K562 (cell line): Measurements from ENCODE around the gene IL33. TPM values are rescaled to one million over a fixed set of nuclear protein-coding genes. Genes with fewer than 3 reads are reported as not detected.

Source experiments
- ATAC-seq: fragments of 200-7000 bp; cut with Tn5 transposase; 3 replicates; pipeline ENCODE4 v1.9.1; 2020; ENCODE audit warnings: moderate library complexity
- BruUV-seq: library from RNA; stranded (reverse); fragments of 400-500 nt; replicated peaks from 2 replicates; lab custom pipeline; 2021; lab: Mats Ljungman, UMichigan
- CTCF ChIA-PET: fragments of 300-600 bp; formaldehyde crosslinking; extraction: SDS; loops from one replicate; lab custom pipeline; 2021; ENCODE audit warnings: low intra/inter-chr PET ratio; lab: Yijun Ruan, JAX
- POLR2A ChIA-PET: fragments of 300-600, 350-650 bp; sonication (Branson Sonifier 250); formaldehyde crosslinking; extraction: SDS; loops from one replicate; lab custom pipeline; 2021; ENCODE audit warnings: antibody characterized with exemption, inconsistent platforms; lab: Yijun Ruan, JAX
- DNase-seq, 4 experiments: peaks; one replicate each; pipeline versions ENCODE4 v3.0.0 to v3.0.0-alpha.2; 2011 to 2018; ENCODE audit warnings: low spot score in 3 of 4, mixed read lengths in 3 of 4; ENCODE audit errors: extremely low read depth in 1 of 4
- FAIRE-seq: peaks from 2 replicates; lab custom pipeline; 2011; peaks lifted over from hg19 to GRCh38; lab: Jason Lieb, UNC
- H2AFZ ChIP-seq: 2 replicates; pipeline ENCODE4 v1.6.0; 2011; ENCODE audit warnings: low read depth, low read length, control low read depth, inconsistent platforms
- H3K27ac ChIP-seq: fragments of 200-600 bp; 3 replicates; pipeline ENCODE4 v1.8.0; 2011; ENCODE audit warnings: low read depth, mild to moderate bottlenecking, control low read depth, inconsistent platforms, low read length, moderate library complexity, mixed read lengths; ENCODE audit errors: extremely low read depth
- H3K27me3 ChIP-seq, 2 experiments: fragments of 300-600 bp in 1 of 2; 2 replicates in 1 of 2; 3 replicates in 1 of 2; pipeline versions ENCODE4 v1.6.0 to v1.8.0; 2011; ENCODE audit warnings: inconsistent platforms in 2 of 2, low read length in 2 of 2, mild to moderate bottlenecking in 1 of 2, mixed read lengths in 1 of 2, moderate library complexity in 1 of 2; ENCODE audit not compliant: control insufficient read depth in 2 of 2, insufficient read depth in 2 of 2
- H3K36me3 ChIP-seq: fragments of 300-600 bp; 3 replicates; pipeline ENCODE4 v1.8.0; 2011; ENCODE audit warnings: mild to moderate bottlenecking, low read length, inconsistent platforms; ENCODE audit not compliant: control insufficient read depth, insufficient read depth
- H3K4me1 ChIP-seq, 2 experiments: fragments of 200-600 bp in 1 of 2; replicated peaks in 1 of 2; 2 replicates in 1 of 2; 3 replicates in 1 of 2; pipeline versions ENCODE4 v1.5.1 to v1.8.0; 2011; ENCODE audit warnings: inconsistent platforms in 2 of 2, low read length in 2 of 2, mild to moderate bottlenecking in 1 of 2, mixed read lengths in 1 of 2, moderate library complexity in 1 of 2; ENCODE audit not compliant: control insufficient read depth in 2 of 2, insufficient read depth in 2 of 2
- H3K4me2 ChIP-seq: 2 replicates; pipeline ENCODE4 v1.6.1; 2011; ENCODE audit warnings: low read length, control low read depth, inconsistent platforms, mixed read lengths; ENCODE audit not compliant: insufficient read depth
- H3K4me3 ChIP-seq: fragments of 200-600 bp; sonication (generic), shearing (Covaris generic); 2 replicates; pipeline ENCODE4 v1.5.1; 2016; ENCODE audit warnings: control low read depth, inconsistent platforms
- H3K79me2 ChIP-seq: fragments of 200-600 bp; 3 replicates; pipeline ENCODE4 v1.8.0; 2011; ENCODE audit warnings: low read length, inconsistent platforms; ENCODE audit not compliant: control insufficient read depth, insufficient read depth
- H3K9ac ChIP-seq, 2 experiments: 2 replicates each; pipeline versions ENCODE4 v1.6.0 to v1.6.1; 2011; ENCODE audit warnings: low read depth in 2 of 2, low read length in 2 of 2, control low read depth in 1 of 2, inconsistent platforms in 1 of 2, mild to moderate bottlenecking in 1 of 2, mixed read lengths in 1 of 2; ENCODE audit not compliant: insufficient read depth in 1 of 2
- H3K9me1 ChIP-seq: one replicate; pipeline ENCODE4 v1.6.0; 2011; ENCODE audit warnings: inconsistent platforms, mild to moderate bottlenecking, low read length, moderate library complexity; ENCODE audit not compliant: control insufficient read depth, insufficient read depth
- H3K9me3 ChIP-seq: replicated peaks from 2 replicates; pipeline ENCODE4 v1.5.1; 2011; ENCODE audit warnings: low read depth, low read length, inconsistent platforms; ENCODE audit not compliant: control insufficient read depth, insufficient read depth
- H4K20me1 ChIP-seq: replicated peaks from 2 replicates; pipeline ENCODE4 v1.6.1; 2011; ENCODE audit warnings: low read length, inconsistent platforms, mixed read lengths; ENCODE audit not compliant: control insufficient read depth, insufficient read depth
- HMG20B ChIP-seq: fragments of 250-450 bp; sonication (Bioruptor Pico); IDR thresholded peaks from 2 replicates; pipeline ENCODE4 v1.5.0; 2021; ENCODE audit warnings: mild to moderate bottlenecking
- KAT7 ChIP-seq: sonication (generic); formaldehyde crosslinking; IDR thresholded peaks from 2 replicates; pipeline ENCODE4 v1.8.0; 2022; ENCODE audit warnings: missing genetic modification reagents, mild to moderate bottlenecking, borderline replicate concordance
- NELFE ChIP-seq: IDR thresholded peaks from 2 replicates; pipeline ENCODE4 v1.6.1; 2011; ENCODE audit warnings: mild to moderate bottlenecking; ENCODE audit not compliant: insufficient read depth, insufficient read length
- NR2C2 ChIP-seq, 2 experiments: fragments of 200-800 bp in 1 of 2; sonication (Bioruptor generic) in 1 of 2; sonication (generic) in 1 of 2; formaldehyde crosslinking in 1 of 2; IDR thresholded peaks; 2 replicates each; pipeline versions ENCODE4 v1.6.1 to v1.8.0; 2016 to 2022; ENCODE audit warnings: mild to moderate bottlenecking in 1 of 2, missing compliant biosample characterization in 1 of 2, missing genetic modification characterization in 1 of 2, missing genetic modification reagents in 1 of 2
- SIX5 ChIP-seq, 2 experiments: IDR thresholded peaks; 2 replicates each; pipeline ENCODE4 v1.6.1; 2011; ENCODE audit warnings: low read length in 2 of 2, borderline replicate concordance in 1 of 2, low read depth in 1 of 2, mild to moderate bottlenecking in 1 of 2, moderate library complexity in 1 of 2; ENCODE audit not compliant: insufficient read depth in 1 of 2
- SLC30A9 ChIP-seq: fragments of 250-450 bp; sonication (Bioruptor Pico); IDR thresholded peaks from 2 replicates; pipeline ENCODE4 v1.8.0; 2022; ENCODE audit warnings: mild to moderate bottlenecking, moderate library complexity
- SREBF2 ChIP-seq: sonication (generic); formaldehyde crosslinking; IDR thresholded peaks from 2 replicates; pipeline ENCODE4 v1.4.0; 2020; ENCODE audit warnings: mild to moderate bottlenecking, missing genetic modification reagents
- STAG1 ChIP-seq: sonication (generic); formaldehyde crosslinking; IDR thresholded peaks from 2 replicates; pipeline ENCODE4 v1.5.0; 2020; ENCODE audit warnings: missing genetic modification reagents, borderline replicate concordance
- SUPT5H ChIP-seq: fragments of 450-650 bp; IDR thresholded peaks from 2 replicates; pipeline ENCODE4 v1.6.1; 2016
- TCF7 ChIP-seq: sonication (generic); IDR thresholded peaks from 2 replicates; pipeline ENCODE4 v1.6.1; 2016; ENCODE audit warnings: antibody characterized with exemption, borderline replicate concordance
- TFAM ChIP-seq: fragments of 250-450 bp; sonication (Bioruptor Pico); conservative IDR thresholded peaks from 2 replicates; pipeline ENCODE4 v1.5.0; 2021; ENCODE audit warnings: mild to moderate bottlenecking, moderate library complexity
- ZBTB17 ChIP-seq: fragments of 450-650 bp; formaldehyde crosslinking; IDR thresholded peaks from 2 replicates; pipeline ENCODE4 v1.4.0; 2020; ENCODE audit warnings: mild to moderate bottlenecking
- ZNF586 ChIP-seq: fragments of 450-650 bp; formaldehyde crosslinking; conservative IDR thresholded peaks from 2 replicates; pipeline ENCODE4 v1.4.0; 2020; ENCODE audit warnings: mild to moderate bottlenecking, moderate library complexity
- WGBS: fragments of 100-300 bp; shearing (Covaris generic); methylation state at CpG from one replicate; pipeline ENCODE4 v1.1.6; 2016; ENCODE audit warnings: low coverage, mixed read lengths; ENCODE audit not compliant: insufficient coverage; ENCODE audit errors: missing lambda C conversion rate; 5-methylcytosine and 5-hydroxymethylcytosine counted together
- in situ Hi-C: fragments of 300-500 bp; cut with MboI; formaldehyde crosslinking; loops from 4 replicates; pipeline ENCODE4 v1.15.0; 2018; ENCODE audit warnings: inconsistent platforms, mixed read lengths
- intact Hi-C: fragments of 100-400 bp; cut with micrococcal nuclease; formaldehyde crosslinking; loops from 2 replicates; pipeline ENCODE4 v1.14.2; 2022
- polyA plus RNA-seq, 8 experiments: library from polyadenylated mRNA; depleted of rRNA in 4 of 8; stranded (reverse) in 5 of 8; unstranded in 3 of 8; fragments of >200 nt; fragmentation: Nextera tagmentation in 2 of 8; fragmentation: Illumina TruSeq in 1 of 8; extraction: Ambion mirVana in 2 of 8; extraction: Trizol in 1 of 8; gene quantifications; 2 replicates each; pipeline versions ENCODE4 v1.2.1 to v1.2.3, GENCODE V29; 2011 to 2014; ENCODE audit warnings: inconsistent platforms in 1 of 8, missing spikeins in 1 of 8
- total RNA-seq, 7 experiments: library from RNA; depleted of rRNA in 6 of 7; stranded (reverse); fragments of >200 nt in 6 of 7; fragmentation: Illumina TruSeq in 2 of 7; extraction: Trizol in 2 of 7; gene quantifications; 2 replicates each; pipeline versions ENCODE4 v1.2.1 to v1.2.3, GENCODE V29; 2011 to 2021; ENCODE audit warnings: low replicate concordance in 1 of 7
- TF ChIP-seq, protein P1 (sequence below), 3 experiments: fragments of 200-800 bp in 1 of 3; sonication (Bioruptor generic) in 1 of 3; sonication (generic) in 1 of 3; formaldehyde crosslinking in 1 of 3; IDR thresholded peaks; 2 replicates each; pipeline versions ENCODE4 v1.6.1 to v1.8.0; 2016 to 2022; ENCODE audit warnings: mild to moderate bottlenecking in 2 of 3, missing compliant biosample characterization in 2 of 3, missing genetic modification characterization in 2 of 3, missing genetic modification reagents in 1 of 3
- TF ChIP-seq, protein P2 (sequence below): fragments of 250-450 bp; sonication (Bioruptor Pico); IDR thresholded peaks from 2 replicates; pipeline ENCODE4 v1.5.0; 2022; ENCODE audit warnings: mild to moderate bottlenecking
- TF ChIP-seq, protein P3 (sequence below): sonication (generic); IDR thresholded peaks from 2 replicates; pipeline ENCODE4 v1.6.1; 2016

The IL33 gene
- total and polyA plus RNA-seq, 9 of the 15 experiments (the other 6 are each of a cell fraction or from before 2014, with no cell fraction given): not detected

DNA sequence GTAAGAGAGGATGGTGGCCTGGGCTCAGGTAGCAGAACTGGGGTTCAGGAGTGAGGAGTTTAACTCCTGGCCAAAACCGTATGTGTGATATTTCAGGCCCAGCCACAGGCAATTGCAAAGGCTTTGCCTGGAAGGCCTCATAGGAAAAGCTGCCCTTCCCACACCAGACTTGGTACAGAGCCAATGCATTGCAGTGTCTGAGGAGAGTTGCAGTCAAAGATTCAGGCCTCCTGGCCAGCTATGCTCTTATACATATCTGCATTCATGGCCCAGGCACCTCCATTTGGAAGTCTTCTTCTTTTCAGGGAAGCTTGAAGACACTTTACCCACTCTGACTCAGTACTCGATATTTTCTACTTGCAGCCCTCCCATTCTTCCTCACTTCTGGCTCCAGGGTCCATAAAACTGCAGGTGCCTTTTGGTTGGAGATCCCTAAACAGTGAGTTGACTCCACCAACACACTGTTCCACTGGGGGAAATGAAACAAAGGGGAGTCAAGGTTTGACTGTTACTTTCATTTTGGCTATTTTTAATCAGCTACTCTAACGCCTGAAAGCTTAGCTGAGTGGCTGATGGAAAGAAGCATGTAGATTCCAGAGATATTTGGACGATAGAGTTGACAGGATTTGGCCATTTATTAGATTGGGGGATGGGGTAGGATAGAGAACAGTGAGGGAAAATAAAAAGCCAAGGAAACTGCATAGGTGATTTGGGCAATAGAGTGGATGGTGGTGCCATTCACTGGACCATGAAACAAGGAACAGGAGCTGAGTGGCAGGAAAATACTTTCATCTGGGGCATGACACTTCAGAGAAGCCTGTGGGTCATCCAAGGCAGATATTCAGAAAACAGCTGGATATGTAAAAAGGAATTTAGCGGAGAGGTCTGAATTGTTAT is 30.6 kb upstream of the IL33 start (continued):
- TF ChIP-seq SREBF2 (CRISPR knock-in tag) (no peak), TCF7 (no peak), STAG1 (CRISPR knock-in tag) (no peak)
- TF ChIP-seq, protein P1, sequence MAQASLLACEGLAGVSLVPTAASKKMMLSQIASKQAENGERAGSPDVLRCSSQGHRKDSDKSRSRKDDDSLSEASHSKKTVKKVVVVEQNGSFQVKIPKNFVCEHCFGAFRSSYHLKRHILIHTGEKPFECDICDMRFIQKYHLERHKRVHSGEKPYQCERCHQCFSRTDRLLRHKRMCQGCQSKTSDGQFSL (CRISPR knock-in tag; IDR thresholded peaks at IDR 0.05): no peak
- TF ChIP-seq, protein P1 (tag; IDR thresholded peaks at IDR 0.05): no peak

DNA sequence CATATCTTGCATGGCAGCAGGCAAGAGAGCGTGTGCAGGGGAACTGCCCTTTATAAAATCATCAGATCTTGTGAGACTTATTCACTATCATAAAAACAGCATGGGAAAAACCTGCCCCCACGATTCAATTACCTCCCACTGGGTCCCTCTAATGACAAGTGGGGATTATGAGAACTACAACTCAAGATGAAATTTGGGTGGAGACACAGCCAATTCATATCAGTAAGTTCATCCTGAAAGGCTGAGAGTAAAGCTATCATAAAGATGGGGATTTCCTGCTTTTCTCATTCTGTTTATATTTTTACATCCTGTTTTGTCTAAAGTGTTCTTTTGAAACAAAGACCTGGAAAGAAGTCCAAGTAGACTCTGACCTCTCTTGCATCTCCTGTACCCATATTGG is 28.9 kb upstream of the IL33 start:
- Histone ChIP-seq H3K4me2 (no peak overlapping the region), H3K4me1 (peaks cover 0 to 3% of the 10 kb centered on the region in 2 experiments; a peak in 1 of 5 replicates), H3K9me3 (no peaks in the 10 kb centered on the region), H3K79me2 (no peaks in the 10 kb centered on the region), H3K4me3 (no peak overlapping the region), H3K9ac (no peak overlapping the region), H3K27ac (no peak overlapping the region), H3K27me3 (no peaks in the 10 kb centered on the region), H4K20me1 (no peaks in the 10 kb centered on the region), H3K9me1 (no peaks in the 10 kb centered on the region), H3K36me3 (no peaks in the 10 kb centered on the region), H2AFZ (no peak overlapping the region)
- POLR2A ChIA-PET: no interaction called here
- DNase-seq (no peak), FAIRE-seq (no peak), ATAC-seq (no peak)
- 5% methylated on average over 2 of the region's 2 CpGs for WGBS
- CTCF ChIA-PET: no interaction called here
- BruUV-seq: no TSS peak
- intact Hi-C loops (no loop called here), in situ Hi-C loops (no loop called here)
- TF ChIP-seq KAT7 (CRISPR knock-in tag) (no peak), ZNF586 (no peak), NELFE (no peak), SIX5 (IDR thresholded peaks at IDR 0.05; ENCODE audit: borderline replicate concordance in 1 of 2, insufficient read depth in 1 of 2, low read depth in 1 of 2, low read length in 2 of 2) (no peak), HMG20B (CRISPR knock-in tag) (no peak), TFAM (no peak), NR2C2 (CRISPR knock-in tag; IDR thresholded peaks at IDR 0.05) (no peak), NR2C2 (tag; IDR thresholded peaks at IDR 0.05) (no peak), SLC30A9 (CRISPR knock-in tag) (no peak), ZBTB17 (CRISPR knock-in tag) (no peak), SUPT5H (no peak)
- TF ChIP-seq, protein P2, sequence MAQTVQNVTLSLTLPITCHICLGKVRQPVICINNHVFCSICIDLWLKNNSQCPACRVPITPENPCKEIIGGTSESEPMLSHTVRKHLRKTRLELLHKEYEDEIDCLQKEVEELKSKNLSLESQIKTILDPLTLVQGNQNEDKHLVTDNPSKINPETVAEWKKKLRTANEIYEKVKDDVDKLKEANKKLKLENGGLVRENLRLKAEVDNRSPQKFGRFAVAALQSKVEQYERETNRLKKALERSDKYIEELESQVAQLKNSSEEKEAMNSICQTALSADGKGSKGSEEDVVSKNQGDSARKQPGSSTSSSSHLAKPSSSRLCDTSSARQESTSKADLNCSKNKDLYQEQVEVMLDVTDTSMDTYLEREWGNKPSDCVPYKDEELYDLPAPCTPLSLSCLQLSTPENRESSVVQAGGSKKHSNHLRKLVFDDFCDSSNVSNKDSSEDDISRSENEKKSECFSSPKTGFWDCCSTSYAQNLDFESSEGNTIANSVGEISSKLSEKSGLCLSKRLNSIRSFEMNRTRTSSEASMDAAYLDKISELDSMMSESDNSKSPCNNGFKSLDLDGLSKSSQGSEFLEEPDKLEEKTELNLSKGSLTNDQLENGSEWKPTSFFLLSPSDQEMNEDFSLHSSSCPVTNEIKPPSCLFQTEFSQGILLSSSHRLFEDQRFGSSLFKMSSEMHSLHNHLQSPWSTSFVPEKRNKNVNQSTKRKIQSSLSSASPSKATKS: no peak
- TF ChIP-seq, protein P3, sequence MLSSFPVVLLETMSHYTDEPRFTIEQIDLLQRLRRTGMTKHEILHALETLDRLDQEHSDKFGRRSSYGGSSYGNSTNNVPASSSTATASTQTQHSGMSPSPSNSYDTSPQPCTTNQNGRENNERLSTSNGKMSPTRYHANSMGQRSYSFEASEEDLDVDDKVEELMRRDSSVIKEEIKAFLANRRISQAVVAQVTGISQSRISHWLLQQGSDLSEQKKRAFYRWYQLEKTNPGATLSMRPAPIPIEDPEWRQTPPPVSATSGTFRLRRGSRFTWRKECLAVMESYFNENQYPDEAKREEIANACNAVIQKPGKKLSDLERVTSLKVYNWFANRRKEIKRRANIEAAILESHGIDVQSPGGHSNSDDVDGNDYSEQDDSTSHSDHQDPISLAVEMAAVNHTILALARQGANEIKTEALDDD: no peak
